Stimulated activated CD4-positive, alpha-beta T cell treated with anti-CD3 and anti-CD28 coated beads, TNF-alpha, amount 100 ng/mL, for 4 hours (primary cell): ENCODE data around the gene MAP3K4.

Source experiments
- DNase-seq, 3 experiments: peaks; one replicate each; pipeline ENCODE4 v3.0.0-alpha.2; 2020; ENCODE audit warnings: low read depth in 3 of 3

Gene MAP3K4

DNA sequence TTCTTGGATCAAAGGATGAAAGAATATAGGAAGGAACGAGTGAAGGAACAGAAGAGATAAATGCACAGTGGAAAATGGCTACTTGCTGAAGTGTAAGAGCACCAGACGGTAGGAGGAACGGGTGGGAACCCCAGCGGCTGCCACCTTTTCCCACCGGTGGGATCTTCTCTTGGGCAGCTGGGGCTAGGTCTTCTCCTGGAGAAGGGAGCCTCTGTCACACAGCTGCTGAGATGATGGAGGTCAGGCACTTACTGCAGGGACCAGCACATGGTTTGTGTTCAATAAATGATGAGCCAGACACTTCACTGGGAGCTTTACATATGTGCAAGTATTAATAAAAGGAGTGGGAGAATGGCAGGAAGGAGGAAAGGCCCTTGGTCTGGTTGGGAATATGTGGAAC is 158.6 kb downstream of the MAP3K4 start:
- DNase-seq: no peak

DNA sequence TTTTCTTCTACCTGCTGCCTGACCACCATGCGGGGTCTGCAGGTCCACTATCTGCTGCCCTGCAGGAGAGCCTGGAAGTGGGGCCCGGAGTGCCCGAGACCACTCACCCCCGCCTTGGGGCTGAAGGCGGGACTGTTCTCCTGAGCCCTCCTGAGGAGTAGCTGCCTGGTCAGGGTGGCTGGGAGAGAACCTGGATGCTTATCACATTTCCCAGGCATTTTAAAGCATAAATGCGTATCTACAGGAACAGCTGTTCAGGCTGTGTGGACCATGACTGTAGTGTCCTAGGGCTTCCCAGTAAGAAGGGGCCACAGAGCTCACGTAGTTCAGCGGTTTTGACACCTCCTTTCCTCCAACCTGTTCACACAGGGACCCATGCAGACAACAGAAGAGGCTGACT is 159.0 kb downstream of the MAP3K4 start:
- no peak for DNase-seq

DNA sequence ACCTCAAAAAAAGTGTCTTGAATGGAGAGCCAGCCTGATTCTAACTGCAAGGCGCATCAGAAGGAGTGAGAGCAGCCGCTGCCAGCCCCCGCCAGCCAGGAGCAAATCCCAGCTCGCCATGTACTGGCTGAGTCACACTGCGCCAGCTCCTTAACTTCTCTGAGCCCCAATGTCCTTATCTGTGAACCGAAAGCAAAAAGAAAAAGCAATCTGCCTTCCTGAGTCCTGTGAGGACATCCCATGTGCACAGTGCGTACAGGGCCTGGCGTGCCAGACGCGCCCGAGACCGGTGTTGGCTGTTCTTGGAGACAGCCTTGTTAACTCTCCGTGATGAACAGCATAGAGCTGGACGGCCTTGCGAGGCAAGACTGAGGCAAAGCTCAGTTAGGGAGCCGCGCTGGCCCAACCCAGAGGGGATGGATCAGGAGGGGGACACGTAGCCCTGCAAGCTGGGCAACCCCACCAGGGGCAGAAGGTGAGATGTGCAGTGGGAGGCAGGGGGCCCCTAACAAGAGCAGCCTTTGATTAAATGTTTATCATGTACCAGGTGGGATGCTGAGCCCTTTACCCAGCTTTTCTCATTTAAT is 159.6 kb downstream of the MAP3K4 start:
- DNase-seq: no peak

DNA sequence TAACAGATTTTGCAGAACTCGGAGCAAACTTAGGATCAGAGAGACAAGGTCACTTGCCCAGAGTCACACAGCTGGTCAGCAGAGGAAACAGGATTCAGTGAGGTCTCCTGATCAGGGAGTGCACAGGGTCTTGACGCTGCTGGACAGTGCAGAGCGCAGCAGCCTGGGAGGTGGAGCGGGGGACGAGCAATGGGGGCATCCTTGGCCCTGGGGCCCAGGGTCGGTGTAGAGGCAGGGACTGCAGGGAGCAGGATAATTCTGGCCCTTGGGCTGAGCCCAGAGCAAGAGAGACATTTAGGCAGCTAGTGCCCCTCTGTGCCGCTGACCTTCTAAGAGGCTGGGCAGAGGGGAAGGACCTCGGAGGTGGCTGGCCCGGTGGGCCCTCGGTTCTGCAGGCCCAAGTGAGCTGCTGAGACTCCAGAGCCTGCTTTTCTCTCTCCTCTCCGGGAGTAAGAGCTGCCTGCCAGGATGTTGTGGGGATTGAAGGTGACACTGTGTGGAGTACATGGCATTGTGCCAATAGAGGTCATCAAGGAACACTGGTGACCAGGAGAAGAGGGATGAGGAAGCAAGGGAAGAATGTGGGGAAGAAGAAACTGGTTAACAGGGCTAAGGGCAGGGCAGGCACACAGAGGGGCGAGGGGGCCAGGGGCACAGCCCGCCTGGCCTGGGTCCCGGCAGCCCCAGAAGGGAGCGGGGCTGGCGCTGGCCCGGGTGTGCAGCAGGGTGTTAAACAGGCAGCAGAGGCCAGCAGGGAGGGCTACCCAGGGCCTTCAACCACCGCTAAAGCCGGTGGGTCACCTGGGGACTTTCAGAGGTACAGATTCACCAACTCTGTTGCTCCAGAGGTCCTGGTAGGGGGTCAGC is 160.3 kb downstream of the MAP3K4 start:
- no peak for DNase-seq

DNA sequence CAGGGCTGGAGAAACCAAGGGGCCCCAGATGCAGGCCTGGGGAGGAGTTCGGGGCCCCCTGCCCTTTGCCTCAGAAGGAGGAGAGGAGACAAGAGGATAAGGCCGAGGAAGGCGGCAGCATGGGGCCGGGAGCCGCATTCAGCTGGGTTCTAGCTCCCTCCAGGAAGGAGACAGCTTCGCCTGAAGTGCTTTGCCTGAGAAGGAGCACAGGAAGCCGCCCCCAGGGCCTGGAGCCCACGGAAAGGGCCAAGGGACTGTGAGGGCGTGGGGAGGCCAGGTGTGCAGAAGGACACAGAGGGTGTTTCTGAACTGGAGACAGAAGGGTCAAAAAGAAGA is 160.9 kb downstream of the MAP3K4 start:
- DNase-seq: no peak

DNA sequence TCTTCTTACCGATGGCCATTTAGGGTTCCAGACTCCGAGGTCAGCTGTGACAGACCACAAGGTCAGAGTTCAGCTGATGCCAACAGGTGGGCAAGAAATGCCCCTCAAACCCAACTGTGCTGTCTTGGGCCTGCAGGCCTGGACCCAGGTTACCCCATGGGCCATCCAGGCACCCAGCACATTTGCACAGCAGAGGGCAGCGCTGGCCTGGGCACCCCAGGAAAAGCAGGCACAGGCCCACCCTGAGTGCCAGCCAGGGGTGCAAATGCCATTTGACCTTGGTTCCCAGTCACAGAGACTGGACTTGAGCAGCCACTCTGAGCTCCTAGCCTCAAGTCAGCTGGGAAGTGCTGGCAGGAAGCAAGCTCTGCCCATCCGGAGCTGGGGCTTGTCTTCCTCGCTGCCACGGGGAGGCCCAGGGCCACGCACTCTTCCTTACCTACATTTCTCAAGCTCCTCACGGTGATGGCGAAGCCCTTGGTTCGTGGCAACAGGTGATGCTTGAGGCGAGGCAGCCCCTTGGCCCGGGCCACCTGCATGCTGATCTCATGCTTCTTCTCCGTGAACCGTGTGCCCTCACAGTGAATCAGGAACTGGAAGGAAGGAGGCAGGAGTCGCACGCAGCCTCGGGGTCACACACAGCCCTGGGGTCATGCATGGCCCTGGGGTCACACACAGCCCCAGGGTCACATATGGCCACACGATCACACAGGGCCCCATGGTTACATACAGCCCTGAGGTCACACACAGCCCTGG is 161.5 kb downstream of the MAP3K4 start:
- DNase-seq: no peak

DNA sequence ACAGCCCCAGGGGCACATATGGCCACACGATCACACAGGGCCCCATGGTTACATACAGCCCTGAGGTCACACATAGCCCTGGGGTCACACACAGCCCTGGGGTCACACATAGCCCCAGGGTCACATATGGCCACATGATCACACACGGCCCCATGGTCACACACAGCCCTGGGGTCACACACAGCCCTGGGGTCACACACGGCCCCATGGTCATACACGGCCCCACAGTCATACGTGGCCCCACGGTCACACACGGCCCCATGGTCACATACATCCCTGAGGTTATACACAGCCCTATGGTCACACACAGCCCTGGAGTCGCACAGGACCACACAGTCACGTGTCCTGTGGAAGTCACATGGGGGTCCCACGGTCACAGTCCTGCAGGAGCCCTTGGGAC is 162.2 kb downstream of the MAP3K4 start:
- DNase-seq: no peak

DNA sequence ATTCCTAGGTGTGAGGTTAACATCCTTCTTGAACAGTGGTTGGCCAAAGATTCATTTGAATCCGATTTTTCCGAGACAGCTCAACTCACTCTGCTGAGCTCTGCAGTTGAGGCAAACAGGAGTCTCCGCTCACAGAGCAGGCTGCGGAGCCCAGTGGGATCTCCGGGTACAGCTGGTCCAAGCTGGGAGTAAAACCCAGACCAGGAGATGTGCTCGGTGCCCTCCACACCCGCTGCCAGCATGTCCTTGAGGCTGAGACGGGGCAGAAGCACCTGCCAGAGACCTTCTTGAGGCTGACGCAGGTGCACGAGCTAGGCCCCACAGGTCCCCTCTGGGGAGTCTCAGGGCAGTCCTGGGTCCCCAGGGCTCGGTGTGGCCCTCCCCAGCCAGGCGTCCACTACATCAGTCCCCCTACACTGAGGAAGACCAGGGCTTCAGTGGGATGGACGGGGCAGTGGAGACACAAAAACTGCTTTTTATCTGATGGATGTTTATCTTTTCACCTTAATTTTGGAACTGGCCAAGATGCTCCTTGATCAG is 163.3 kb downstream of the MAP3K4 start:
- DNase-seq: no peak

DNA sequence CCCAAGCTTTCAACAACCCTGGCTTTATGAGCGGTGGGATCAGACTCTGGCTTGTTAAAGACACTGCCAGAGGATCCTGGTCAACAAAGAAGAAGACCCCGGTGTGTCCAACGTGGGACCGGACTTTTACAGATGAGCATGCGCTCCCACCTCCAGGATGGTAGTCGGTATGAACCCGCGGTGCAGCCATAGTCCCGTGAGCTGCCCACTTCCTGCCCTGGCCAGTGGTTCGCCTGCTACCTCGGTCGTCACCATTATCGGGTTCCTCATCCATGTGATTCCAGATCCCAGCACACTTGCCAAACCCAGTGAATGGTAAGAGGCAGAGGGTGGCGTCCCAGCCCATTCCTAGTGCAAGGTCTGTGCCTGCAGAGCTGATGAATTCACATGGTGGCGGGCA is 169.6 kb downstream of the MAP3K4 start:
- no peak for DNase-seq

DNA sequence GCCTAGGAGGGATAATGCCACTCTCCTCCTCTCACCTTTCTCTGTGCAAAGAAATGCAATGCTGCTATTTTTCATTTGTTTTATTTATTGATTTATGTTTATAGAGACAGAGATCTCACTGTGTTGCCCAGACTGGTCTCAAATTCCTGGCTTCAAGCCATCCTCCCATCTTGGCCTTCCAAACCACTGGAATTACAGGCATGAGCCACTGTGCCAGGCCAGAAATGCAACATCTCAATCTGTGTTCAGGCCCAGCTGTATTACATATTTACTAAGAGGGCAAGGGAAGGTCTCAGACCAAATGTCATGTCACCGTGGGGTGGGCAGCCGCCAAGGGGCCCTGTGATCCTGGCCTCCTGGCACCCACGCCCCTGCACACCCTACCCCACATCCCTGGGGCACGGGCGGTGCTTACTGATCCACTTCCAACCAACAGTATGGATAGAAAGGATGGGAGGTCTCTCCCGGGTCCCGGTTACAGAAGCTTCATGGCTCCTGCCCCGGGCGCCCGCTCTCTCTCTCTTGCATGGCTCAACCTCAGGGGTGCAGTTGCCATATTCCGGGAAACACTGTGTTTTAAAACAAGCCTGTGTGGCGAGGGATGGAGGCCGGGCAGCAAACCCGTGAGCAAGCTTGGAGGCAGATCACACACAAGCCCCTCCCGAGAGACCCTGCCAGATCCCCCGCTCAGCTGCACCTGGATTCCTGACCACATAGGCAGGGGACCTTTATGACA is 170.5 kb downstream of the MAP3K4 start:
- no peak for DNase-seq

DNA sequence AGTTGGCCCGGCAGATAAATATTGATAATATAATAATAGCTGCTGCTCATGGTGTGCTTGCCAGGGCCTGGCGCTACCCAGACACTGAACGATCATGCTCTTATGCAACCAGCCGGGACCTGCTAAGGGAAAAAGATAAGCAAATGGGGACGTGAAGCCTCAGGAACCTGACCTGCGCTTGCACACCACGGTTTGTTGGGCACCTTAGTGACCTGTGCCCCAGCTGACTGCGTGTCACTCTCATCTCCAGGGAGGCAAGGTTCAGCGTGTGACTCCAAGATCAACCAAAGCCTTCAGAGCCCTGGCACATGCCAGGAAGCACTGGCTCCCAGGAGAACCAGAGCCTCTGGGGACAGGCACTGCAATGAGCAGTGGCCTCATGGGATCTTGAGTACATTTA is 171.2 kb downstream of the MAP3K4 start:
- DNase-seq: no peak

DNA sequence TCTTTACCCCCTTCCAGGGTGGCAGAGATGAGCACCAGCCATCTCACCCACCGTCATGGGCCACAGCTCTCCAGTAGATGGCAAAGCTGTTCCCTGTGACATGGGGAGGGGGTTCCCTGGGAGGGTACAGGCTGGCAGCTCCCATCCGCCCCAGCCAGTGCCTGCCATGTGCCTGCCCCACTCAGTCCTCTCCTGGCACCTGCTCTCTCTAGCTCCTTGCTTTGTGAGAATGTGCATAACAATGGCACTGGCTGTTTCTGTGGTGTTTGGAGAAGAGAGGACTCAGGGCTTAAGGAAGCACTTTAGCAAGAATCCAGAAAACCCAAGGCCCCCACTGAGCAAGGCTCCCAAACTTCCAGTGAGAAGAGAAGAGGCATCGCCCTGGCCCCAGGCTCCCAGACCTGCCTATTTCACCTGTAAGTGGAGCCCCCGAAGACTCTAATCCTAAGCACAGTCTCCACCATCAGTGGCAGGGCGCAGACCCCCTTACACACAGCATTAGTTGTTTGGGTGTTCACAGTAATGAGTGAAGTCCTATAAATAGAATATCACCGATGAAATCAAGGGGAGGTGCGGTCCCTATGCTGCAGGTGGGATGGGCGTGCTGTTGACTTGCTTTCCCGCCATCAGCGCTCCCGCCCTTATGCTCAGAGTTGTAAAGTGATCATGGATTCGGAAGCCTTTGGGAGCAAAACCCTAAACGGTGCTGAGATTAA is 172.1 kb downstream of the MAP3K4 start:
- no peak for DNase-seq

DNA sequence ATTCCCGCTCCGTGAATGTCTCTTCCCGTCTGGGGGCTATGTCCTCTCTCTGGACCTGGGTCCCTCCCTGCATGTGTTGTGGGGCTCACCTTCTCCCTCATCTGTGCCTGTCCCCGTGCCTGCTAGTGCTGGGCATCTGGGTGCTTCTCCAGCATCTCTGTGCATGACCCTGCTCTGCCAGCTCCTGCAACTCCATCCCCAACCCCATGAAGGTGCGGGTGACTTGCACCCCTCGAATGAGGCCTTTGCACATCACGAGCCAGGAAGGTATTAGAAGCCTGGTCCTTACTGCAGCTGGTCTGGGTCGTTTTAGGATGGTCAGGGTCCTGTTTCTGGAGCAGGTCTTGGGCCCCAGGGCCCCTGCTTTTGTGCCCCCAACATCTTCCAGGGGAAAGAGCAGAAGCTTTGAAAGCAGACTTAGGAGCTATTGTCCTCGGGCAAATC is 172.6 kb downstream of the MAP3K4 start:
- DNase-seq: no peak

DNA sequence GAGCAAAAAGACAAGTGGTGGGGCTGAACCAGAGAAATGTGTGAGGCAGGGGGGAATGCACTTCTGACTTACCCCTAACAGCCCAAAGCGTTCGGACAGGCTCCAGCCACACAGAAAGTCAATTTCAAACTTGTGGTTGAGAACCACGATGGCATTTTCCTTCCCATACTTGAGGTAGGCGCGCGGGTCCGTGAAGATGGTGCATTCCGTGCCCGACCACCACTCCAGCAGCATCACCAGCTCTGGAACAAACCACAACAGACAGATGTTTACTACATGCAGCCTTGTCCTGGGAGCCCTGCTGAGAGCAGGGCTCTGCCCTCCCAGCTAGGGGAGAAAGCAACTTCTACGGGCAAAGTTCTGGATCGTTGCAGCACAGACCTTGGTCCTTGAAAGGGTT is 174.6 kb downstream of the MAP3K4 start:
- no peak for DNase-seq

DNA sequence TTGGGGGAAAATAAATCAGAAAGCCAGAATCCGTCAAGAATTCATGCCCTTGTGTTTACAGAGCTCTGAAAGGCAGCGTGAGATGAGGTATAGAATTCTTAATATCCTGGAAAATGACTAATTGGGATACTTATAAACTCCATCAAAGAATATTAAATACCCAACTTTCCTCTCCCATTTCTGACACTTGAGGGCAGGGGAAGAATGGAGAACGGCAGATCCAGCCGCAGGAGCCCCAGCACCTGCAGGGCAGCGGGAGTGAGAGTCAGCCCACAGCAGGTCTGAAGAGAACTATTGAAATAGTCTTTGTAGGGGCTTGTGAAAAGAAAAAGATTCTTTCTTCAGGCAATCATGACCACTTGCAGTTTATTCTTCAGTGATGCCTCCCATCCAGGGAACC is 175.1 kb downstream of the MAP3K4 start:
- DNase-seq: no peak
